Panc1 (cell line): ENCODE measurements around the gene ZDHHC9.

Experiments
- CTCF ChIP-seq: fragments of 450-650 bp; IDR thresholded peaks from 2 replicates; pipeline ENCODE4 v1.5.1; 2017; ENCODE audit warnings: mild to moderate bottlenecking
- REST ChIP-seq, 2 experiments: IDR thresholded peaks; 2 replicates each; pipeline ENCODE4 v1.6.1; 2011 to 2012; ENCODE audit warnings: low read depth in 2 of 2, control low read depth in 1 of 2, low read length in 1 of 2, mild to moderate bottlenecking in 1 of 2, moderate library complexity in 1 of 2; ENCODE audit not compliant: insufficient read depth in 1 of 2
- SIN3A ChIP-seq: IDR thresholded peaks from 2 replicates; pipeline ENCODE4 v1.6.1; 2012; ENCODE audit warnings: low read depth, mild to moderate bottlenecking, low read length, moderate library complexity, borderline replicate concordance; ENCODE audit not compliant: insufficient read depth
- TCF7L2 ChIP-seq: IDR thresholded peaks from 2 replicates; pipeline ENCODE4 v1.6.1; 2011; ENCODE audit warnings: mild to moderate bottlenecking, low read depth, low read length, inconsistent platforms

GRCh38 chrX:129769467-129770154, 74.1 kb downstream of the ZDHHC9 start:
- TF ChIP-seq CTCF (no peak), REST (IDR thresholded peaks at IDR 0.05; ENCODE audit: insufficient read depth in 1 of 2, low read depth in 2 of 2, low read length in 1 of 2) (no peak), TCF7L2 (no peak), SIN3A (no peak)
